ENCODE results near the gene SCN2A.
"Not testable (repeated sequence)": the region's sequence is repeated elsewhere in the genome, so short reads cannot be mapped to it uniquely, and the experiment has no call there.

Gene SCN2A

GRCh38 chr2:165251366-165251765 lies 12.2 kb downstream of the SCN2A start:
- TF ChIP-seq CTCF (IDR thresholded peaks at IDR 0.05) = no peak
- Histone ChIP-seq H3K27ac (no peak overlapping the region), H3K4me3 (no peak overlapping the region)
- DNase-seq (ENCODE audit: low spot score) = no peak

GRCh38 chr2:165253178-165253577 lies 14.0 kb downstream of the SCN2A start:
- no peak for TF ChIP-seq CTCF (IDR thresholded peaks at IDR 0.05)
- Histone ChIP-seq H3K27ac (no peak overlapping the region), H3K4me3 (no peak overlapping the region)
- no peak for DNase-seq (ENCODE audit: low spot score)

GRCh38 chr2:165256618-165257017 lies 17.4 kb downstream of the SCN2A start:
- Histone ChIP-seq H3K27ac (no peak overlapping the region), H3K4me3 (no peak overlapping the region)
- DNase-seq (ENCODE audit: low spot score) = no peak
- no peak for TF ChIP-seq CTCF (IDR thresholded peaks at IDR 0.05)

GRCh38 chr2:165260347-165260746 lies 21.1 kb downstream of the SCN2A start:
- not testable (repeated sequence) for DNase-seq (ENCODE audit: low spot score)

GRCh38 chr2:165268754-165269153 lies 29.5 kb downstream of the SCN2A start:
- no peak overlapping the region for H3K4me3 ChIP-seq
- no peak for TF ChIP-seq CTCF (IDR thresholded peaks at IDR 0.05)
- no peak for DNase-seq (ENCODE audit: low spot score)
- H3K27ac ChIP-seq = no peak overlapping the region

More at GRCh38 chr2:165260347-165260746, 21.1 kb downstream of the SCN2A start:
- H3K4me3 ChIP-seq, H3K27ac ChIP-seq: not testable (repeated sequence)

GRCh38 chr2:165273176-165273575 lies 34.0 kb downstream of the SCN2A start:
- DNase-seq (ENCODE audit: low spot score) = no peak
- Histone ChIP-seq H3K4me3 (no peak overlapping the region), H3K27ac (no peak overlapping the region)
- TF ChIP-seq CTCF (IDR thresholded peaks at IDR 0.05) = no peak

GRCh38 chr2:165274698-165275097 lies 35.5 kb downstream of the SCN2A start:
- no peak for TF ChIP-seq CTCF (IDR thresholded peaks at IDR 0.05)
- DNase-seq (ENCODE audit: low spot score) = peak; percentile 85
- Histone ChIP-seq H3K4me3 (no peak overlapping the region), H3K27ac (peak overlapping the region; percentile 34 to 74)

GRCh38 chr2:165275932-165276331 lies 36.7 kb downstream of the SCN2A start:
- no peak for DNase-seq (ENCODE audit: low spot score)
- H3K27ac ChIP-seq = no peak overlapping the region

More at GRCh38 chr2:165275932-165276331, 36.7 kb downstream of the SCN2A start:
- no peak overlapping the region for H3K4me3 ChIP-seq
- no peak for TF ChIP-seq CTCF (IDR thresholded peaks at IDR 0.05)
